Neural progenitor cell (in vitro differentiated cells): ENCODE results near the gene S1PR3.

ENCODE experiments used
- CTCF ChIP-seq: fragments of 200-600 bp; sonication (generic); IDR thresholded peaks from 2 replicates; pipeline ENCODE4 v1.5.1; 2017; ENCODE audit warnings: antibody characterized with exemption, mild to moderate bottlenecking
- EZH2phosphoT487 ChIP-seq: fragments of 200-600 bp; sonication (generic); IDR thresholded peaks from 2 replicates; pipeline ENCODE4 v1.6.1; 2017; ENCODE audit warnings: antibody characterized with exemption

GRCh38 chr9:89038382-89039103, 47.3 kb downstream of the S1PR3 start:
- no peak for TF ChIP-seq CTCF
- no peak for TF ChIP-seq EZH2phosphoT487
